Measurements from ENCODE around the gene ITPK1. TPM values are rescaled to one million over a fixed set of nuclear protein-coding genes. Genes with fewer than 3 reads are reported as not detected.
A peak's percentile ranks its signal among the peaks of the same experiment; 100 is the strongest.
"Not testable (repeated sequence)": the region's sequence is repeated elsewhere in the genome, so short reads cannot be mapped to it uniquely, and the experiment has no call there.

The ITPK1 gene
- total RNA-seq, 1 experiment from 2014 or later: 18.8 TPM

DNA sequence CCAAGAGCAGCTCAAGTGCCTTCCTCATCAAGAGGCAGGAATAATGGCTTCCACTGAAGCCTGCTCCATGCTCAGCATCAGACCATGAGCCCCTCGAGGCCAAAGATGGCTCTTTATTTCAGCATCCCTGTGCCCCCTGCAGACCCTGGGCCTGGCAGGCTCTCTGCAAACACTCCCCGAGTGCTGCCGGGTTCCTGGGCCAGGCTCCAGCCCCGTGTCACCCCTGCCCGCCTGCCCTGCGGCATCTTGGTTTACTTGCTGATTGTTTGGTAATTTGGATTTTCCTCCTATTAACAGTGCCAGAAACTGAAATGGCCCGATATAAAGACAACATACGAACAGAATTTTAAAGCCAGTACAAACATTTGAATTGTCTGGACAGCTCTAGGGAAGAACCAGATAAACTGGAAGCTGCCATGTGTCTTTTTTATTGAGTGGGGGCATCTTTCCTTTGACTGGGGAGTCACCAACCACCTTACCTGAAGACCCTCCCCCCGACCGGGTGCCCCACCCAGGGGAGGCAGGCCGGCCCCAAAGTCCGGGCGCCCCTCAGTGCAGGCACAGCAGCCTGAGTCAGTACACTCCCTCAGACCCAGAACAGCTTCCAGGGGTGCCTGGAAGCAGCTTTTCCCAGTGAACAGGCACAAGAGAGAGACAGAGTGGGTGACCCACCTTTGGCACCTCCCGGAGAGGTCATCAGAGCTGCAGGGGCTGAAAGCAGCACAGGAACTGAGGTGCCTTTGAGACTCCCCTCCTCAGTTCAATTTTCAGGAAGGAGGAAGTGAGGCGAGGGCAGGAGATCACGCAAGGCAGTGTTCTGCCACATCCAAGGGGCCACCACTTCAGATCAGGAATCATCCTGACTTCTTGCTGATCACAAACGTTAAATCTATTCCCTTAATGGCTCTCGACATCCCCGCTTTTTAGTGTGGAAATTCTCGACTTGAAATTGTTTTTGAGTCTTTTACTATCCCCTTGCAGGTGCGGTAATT, 30.6 kb downstream of the ITPK1 start:
- DNase-seq (ENCODE audit: low spot score): no peak

DNA sequence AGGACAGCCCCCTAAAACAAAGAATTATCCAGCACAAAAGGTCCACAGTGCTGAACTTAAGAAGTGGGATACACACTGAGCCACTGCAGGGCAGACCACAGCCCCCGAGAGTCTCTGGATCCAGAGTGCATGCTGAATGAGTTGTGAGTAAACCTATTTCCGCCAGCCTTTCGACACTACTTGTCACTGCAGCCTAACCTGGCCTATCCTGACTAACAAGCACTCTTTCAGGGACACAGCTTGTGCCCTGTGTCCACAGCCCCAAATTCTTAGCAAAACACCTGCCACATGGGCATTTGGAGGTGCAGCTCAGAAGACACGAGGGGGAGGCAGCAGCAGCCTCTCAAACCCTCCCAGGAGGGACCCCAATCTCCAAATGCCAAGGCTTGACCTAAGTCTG, 31.3 kb downstream of the ITPK1 start:
- DNase-seq (ENCODE audit: low spot score): no peak

- DNase-seq (ENCODE audit: low spot score): no peak
Measured at GRCh38 chr14:93083917-93084316, 31.8 kb downstream of the ITPK1 start.

GRCh38 chr14:93082576-93083001, 33.1 kb downstream of the ITPK1 start:
- DNase-seq (ENCODE audit: low spot score): no peak

DNA sequence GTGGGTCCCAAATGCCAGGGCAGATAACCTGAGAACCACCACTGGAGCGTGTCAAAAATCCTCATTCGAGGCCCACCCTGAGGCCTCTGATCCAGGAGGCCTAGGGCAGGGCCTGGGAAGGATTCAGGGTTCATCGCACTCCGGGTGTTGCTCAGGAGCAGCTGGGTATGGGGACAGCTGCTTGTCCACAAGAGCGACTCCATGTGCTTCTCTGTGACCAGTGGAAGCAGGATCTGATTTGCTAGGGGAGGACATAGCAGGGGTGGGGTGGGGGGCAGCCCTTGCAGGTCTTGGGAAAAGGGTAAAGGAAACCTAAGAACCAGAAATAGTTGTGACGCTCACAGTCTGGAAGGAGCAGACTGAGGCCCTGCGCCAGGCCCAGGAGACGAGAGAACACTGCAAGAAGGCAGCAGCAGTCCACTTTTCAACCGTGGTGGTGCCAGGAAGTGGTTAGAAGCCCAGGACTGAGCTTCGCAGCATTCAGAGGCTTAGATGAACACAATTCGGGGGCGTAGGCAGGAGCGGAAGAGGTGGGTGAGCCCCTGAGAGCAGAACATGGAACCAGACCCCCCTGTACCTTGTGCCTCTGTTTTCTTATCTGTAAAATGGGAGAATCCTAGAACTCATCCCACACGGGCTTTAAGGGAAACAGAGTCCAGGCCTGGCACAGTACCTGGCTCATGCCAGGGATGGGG, 33.7 kb downstream of the ITPK1 start:
- no peak for DNase-seq (ENCODE audit: low spot score)

DNA sequence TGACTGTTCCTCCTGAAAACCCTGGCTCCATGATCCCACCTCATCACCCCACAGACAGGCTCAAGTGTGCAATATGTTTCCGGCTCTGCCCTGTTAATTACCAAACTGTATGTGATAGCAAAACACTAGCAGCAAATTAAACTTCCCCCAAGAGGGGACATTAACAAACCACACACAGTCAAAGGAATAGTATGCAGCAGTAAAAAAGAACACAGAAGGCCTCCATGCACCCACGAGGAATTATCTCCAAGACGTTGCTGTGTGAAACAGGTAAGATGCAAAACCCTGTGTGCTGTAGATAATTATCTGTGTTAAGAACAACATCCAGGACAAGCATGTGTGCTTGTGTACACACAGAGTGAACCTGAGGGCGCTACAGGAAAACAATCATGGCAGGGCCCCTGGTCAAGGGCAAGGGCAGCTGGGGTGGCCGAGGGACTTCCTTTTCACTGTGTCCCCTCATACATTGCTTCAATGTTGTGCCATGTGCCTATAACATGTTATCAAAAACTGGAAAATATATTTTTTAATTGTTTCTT, 35.8 kb downstream of the ITPK1 start:
- no peak for DNase-seq (ENCODE audit: low spot score)

DNA sequence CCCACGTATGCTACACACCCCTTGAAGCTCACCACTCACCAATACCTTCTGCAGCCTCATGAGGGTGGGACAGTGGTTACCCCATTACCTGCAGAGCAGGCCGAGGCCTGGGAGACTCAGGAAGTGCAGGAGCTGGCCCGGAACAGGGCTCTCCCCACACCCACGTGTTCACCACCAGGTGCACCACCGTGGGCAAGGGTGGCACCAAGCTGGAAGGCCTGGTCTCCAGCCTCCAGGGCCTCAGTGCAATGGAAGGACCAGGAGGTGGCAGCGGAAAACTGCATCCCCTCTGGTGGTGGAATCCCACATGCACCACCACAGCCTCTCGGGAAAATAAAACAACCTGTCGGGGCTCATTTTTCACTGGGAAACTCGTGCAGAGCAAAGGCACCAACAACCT, 36.4 kb downstream of the ITPK1 start:
- DNase-seq (ENCODE audit: low spot score): no peak

DNA sequence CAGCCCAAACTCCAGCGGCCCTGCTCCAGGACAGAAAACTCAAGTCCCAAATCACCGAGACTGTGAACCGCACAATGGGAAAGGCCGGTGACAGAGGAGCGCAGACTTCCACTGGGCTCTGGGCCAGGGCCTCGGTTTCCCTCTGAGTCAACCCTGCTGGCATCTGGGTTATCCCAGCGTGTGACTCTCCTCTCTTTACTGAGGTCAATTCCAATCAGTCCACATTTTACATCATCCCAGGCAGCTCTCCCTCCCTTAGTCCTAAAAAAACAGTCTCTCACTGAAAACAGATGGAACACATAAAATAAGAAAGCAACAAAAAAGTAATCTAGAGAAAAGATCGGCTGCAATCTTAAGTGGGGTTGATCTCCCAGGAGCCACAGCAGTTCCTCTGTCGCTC, 36.9 kb downstream of the ITPK1 start:
- DNase-seq (ENCODE audit: low spot score): no peak

GRCh38 chr14:93076755-93077154, 39.0 kb downstream of the ITPK1 start:
- no peak for DNase-seq (ENCODE audit: low spot score)

DNA sequence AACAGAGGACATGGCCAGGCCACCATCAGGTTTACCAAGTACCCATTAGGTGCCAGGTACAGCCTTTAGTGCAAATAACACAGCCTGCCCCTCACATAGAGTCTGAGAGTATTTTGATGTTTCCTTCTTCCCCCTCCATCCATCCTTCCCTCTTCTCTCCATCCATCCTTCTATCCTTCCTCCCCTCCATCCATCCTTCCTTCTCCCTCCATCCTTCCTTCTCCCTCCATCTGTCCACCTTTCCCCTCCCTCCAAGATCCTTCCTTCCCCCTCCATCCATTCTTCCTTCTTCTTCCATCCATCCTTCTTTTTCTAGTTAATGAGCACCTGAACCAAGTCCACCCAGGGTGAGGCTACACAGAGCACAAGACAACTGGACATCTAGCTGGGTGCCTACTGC, 39.8 kb downstream of the ITPK1 start:
- no peak for DNase-seq (ENCODE audit: low spot score)

DNA sequence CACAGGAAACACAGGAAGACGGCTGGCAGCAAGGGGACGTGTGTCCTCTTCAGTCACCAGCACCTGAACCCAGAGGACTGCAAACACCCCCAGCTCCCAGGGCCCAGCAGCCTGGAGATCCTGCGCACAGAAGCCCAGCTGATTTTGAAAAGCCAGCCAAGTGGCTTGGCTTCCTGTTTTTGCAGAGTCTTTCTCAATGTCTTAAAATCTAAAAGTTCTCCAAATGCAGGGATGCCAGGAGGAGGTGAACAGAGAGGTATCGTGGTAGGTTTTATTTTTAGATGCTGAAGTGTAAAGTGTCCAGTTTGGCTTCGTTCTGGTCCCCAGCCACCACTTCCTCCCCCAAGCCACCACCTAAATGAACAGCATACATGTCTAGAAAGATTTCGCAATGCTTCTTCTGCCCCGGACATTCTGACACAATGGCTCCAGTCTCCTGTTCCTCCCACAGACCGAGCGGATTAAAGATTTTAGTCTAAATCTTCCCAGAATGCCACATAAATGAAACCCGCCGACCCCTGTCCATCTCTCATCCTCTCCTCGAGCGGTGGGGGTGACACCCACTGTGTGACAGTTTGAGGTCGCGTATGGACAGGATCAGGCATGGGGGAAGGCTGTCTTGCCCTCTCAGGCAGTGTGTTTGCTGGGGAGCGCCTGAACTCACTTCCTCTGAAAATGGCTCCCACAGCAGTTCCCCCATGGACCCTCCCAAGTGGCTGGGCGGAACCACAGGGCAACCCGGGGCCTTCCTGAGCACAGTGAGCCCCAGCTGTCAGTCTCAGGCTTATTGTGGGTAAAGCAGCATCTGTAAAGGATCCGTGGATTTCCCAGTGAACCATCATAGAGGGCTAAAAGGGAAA, 41.6 kb downstream of the ITPK1 start:
- peak; percentile 37 for DNase-seq (ENCODE audit: low spot score)

DNA sequence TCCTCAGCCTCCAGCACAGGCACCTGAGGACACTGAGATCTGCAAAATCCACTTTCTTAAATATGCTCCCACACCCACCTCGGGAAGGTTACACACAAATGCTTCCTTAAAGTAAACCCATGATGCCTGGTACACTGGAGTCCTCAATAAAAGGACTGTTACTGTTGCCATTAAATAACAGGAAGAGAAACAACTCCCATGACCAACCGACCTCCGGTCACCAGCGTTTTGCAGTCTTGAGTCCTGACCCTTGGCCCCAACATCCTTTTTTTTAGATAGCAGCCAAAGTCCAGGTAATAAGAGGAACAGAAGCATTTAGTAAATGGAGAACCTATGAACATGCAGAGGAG, 42.4 kb downstream of the ITPK1 start:
- DNase-seq (ENCODE audit: low spot score): no peak

DNA sequence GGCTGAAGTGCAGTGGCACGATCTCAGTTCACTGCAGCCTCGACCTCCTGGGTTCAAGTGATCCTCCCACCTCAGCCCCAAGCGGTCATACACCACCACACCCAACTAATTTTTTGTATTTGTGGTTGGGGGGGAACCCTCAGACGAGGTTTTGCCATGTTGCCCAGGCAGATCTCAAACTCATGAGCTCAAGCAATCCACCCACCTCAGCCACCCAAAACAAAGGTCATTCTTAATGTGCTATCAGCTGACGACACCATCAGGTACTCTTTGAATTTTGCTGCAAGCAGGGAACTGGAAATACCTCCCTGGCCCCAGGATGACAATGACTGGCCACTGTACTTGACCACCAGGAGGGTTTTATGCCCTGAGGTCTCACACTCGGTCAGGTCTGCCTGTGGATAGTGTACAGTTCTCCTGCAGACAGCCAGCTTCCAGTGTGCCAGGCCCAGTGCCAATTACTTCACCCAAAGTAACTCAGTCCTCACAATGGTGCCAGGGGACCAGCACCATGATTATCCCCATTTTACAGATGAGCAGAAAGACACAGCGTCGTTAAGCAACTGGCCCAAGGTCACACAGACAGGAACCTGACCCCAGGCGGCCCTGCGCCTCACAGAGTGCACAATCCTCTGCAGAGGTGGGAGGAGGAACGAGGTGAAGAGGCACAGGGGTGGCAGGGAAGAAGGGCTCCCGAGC, 42.9 kb downstream of the ITPK1 start:
- DNase-seq (ENCODE audit: low spot score): no peak

DNA sequence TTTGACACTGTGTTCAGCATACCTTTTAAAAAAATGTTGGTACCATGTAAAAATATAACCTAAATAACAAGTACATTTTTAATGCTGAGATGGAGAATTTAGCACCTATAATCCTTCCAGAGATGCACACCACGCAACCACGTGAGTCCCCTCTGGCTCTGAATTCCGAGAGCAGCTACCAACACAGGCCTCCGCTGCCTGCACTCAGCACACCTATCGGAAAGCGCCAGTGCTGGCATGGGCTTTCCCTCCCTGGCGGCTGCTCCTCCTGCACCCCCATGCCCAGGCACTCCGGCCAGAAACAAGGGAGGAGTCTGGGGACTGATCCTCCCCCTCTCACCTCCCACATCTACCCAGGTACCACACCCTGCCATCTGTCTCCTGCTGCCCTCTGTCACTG, 47.0 kb downstream of the ITPK1 start:
- DNase-seq (ENCODE audit: low spot score): no peak

GRCh38 chr14:93067088-93067487, 48.6 kb downstream of the ITPK1 start:
- no peak for DNase-seq (ENCODE audit: low spot score)

DNA sequence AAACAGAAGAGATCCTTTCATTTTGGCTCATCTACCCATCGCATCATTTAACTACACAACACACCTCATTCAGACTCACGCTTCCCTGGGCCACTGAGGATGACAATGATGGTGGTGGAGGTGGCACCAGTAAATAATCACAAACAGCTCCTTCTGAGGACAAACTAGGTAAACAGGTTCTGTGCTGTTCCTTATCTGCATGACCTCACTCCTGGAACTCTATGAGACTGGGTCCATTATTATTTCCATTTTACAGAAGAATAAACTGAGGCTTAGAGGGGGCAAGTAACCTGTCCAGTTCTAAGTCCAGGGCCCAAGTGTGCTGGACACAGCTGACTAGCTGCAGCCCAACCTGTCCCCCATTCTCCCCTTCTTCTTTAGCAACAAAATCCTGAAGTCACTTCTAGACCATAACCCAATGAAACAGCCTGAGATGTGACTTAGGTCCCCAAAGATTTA, 50.4 kb downstream of the ITPK1 start:
- DNase-seq (ENCODE audit: low spot score): no peak

GRCh38 chr14:93064411-93065271, 51.1 kb downstream of the ITPK1 start:
- no peak for DNase-seq (ENCODE audit: low spot score)

GRCh38 chr14:93063393-93063792, 52.3 kb downstream of the ITPK1 start:
- no peak for DNase-seq (ENCODE audit: low spot score)

DNA sequence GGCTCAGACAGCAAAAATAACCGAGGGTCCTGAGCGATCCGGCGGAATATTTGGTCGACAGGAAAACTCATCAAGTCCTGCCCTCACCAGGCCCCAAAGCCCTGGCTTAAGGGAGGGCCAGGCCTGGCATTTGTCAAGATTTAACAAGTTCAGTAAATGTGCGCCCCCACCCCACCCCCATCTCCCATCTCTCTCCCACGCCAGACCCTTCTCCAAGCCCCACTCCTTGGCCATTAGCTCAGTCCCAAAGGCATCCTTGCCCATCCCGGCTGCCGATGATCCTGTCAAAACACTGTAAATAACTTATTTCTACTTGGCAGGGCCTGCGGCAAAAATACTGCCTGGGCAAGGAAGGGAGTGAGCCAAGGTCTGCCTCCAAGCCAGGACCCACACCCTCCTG, 52.8 kb downstream of the ITPK1 start:
- DNase-seq (ENCODE audit: low spot score): no peak

GRCh38 chr14:93062013-93062412, 53.7 kb downstream of the ITPK1 start:
- DNase-seq (ENCODE audit: low spot score): not testable (repeated sequence)

All from H4 (cell line).